Fibroblast of skin of left biceps (primary cell): ENCODE results near the gene EPAS1.

ENCODE experiments used
- DNase-seq, 2 experiments: peaks; one replicate each; pipeline ENCODE4 v3.0.0-alpha.2; 2013; ENCODE audit warnings: low read depth in 2 of 2

EPAS1 gene

DNA sequence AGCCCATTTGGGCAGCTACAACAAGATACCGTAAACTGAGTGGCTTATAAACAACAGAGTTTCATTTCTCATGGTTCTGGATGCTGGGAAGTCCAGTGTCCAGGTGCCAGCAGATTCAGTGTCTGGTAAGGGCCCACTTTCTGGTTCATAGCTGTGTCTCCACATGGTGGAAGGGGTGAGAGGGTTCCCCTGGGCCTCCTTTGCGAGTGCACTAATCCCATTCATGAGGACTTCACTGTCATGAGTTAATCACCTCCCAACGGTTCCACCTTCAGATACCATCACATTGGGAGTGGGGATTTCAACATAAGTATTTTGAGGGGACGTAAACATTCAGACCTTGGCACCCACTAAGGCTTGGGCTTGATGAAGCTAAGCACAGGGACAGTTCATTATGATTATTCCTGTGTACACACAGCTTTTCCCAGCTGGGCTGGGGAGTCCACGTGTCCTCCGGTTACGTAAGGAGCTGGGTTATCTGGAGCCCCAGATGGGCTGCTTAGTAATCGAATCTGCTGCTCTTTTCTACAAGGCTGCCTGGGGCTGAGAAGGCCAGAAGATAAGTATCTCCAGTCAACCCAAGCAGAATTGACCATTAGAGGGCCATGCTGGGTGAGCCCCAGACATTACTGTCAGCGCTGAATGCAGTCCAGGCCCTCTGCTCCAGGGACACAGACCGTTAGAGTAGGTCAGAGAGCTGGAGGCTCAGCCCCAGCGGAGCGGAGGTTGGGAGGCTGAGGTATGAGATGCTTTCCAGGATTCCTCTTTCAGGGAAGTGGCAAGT, 42.7 kb downstream of the EPAS1 start:
- no peak for DNase-seq

DNA sequence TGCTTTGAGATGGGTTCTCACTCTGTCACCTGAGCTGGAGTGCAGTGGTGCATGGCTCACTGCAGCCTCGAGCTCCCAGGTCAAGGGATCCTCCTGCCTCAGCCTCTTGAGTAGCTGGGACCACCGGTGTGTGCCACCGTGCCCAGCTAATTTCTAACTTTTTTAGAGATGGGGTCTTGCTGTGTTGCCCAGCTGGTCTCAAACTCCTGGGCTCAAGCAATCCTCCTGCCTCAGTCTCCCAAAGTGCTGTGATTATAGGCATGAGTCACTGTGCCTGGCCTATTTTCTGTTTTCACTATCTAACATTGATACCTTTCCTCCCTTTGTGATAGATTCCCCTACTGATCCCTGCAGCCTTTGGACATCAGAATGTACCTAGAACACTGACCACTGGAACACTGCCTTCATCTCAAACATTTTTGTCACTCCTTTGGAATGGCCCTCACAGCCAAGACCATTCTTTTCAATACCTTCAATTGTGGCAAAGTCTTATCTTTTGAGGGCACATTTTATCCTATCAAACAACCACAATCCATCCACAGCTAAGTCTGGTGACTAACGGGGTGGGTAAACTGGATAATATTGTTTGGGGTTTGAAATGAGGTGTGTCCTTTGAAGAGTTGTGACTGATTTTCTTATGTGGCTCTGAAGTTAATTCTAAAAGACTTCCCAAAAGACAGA, 43.7 kb downstream of the EPAS1 start:
- no peak for DNase-seq

GRCh38 chr2:46342566-46343315, 45.5 kb downstream of the EPAS1 start:
- DNase-seq, result no peak

DNA sequence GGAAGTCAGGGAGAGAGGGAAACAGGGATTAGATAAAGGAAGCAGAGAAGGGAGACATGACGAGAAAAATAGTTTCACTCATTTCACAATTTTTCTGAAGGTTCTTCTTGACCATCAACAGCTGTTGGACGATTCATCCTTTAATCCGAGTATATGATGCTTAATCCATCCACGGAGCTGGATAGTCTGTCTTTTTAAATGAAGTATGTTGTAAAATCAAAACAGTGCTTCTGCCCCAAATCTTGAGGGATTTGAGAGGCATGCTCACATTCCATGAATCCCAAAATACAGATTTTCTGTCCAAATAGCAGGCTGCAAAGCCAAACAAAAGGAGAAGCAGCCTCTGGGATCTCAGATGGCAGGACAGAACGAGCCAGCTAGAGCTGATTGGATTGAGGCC, 47.5 kb downstream of the EPAS1 start:
- DNase-seq, result no peak

GRCh38 chr2:46345775-46346174, 48.6 kb downstream of the EPAS1 start:
- no peak for DNase-seq

DNA sequence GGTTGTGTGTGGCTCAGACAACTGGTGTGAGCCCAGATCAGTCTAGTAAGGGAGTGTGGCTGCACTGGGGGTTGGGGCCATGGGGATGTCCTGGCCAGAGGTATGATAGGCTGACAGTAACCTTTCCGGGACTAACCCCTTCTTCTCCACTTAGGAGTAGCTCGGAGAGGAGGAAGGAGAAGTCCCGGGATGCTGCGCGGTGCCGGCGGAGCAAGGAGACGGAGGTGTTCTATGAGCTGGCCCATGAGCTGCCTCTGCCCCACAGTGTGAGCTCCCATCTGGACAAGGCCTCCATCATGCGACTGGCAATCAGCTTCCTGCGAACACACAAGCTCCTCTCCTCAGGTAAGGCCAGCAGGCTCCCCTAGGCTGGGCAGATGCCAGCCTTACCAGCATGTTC, 49.5 kb downstream of the EPAS1 start:
- no peak for DNase-seq

- DNase-seq, result no peak
These were observed 50.6 kb downstream of the EPAS1 start for GRCh38 chr2:46347648-46348280.

DNA sequence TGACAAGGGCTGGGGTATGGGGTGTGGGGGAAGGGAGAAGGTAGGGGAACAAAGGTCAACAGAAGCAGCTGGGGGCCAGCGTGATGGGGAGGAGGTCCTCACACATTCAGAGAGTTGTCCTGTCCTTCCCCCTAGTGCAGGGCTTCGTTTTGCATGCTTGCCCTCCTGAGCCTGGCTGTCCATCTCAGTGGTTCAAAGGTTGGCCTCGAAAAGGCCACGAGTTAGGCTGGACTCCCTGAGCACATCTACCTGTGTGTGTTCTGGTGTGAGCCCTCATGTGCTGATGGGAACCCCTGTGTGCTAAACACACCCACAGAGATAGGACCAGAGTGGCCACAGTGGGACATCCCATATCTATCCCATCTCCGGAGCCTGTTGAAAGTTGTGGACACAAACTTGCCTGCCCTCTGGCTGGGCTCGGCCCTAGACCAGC, 51.9 kb downstream of the EPAS1 start:
- no peak for DNase-seq

DNA sequence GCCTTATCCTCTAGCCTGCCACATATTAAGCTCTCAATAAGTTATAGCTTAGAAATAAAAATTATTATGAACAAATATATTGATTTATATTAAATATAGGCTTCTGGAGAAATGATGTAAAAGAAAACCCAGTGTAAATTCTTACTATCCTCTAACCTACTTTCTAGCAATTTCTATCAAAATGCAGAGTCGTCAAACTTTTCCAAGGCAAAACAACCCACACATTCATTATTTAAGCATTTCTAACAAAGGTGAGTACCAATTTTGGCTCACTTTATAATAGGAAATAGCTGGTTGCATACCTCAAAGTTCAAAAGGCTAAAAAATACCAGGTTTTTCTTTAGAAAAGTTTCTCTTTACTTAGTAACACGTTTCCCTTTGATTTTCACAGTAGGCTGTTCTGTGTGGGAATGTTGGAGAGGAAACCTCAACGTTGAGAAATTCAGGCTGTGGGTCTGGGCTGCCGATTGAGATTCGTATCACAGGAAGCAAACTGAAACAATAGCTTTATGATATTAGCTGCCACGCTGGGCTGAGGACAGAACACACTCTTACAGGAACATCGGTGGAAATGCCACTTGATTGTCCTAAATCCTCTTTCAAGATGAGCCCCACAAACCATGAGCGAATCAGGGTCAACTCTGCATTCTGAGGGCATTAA, 53.0 kb downstream of the EPAS1 start:
- DNase-seq, result no peak

GRCh38 chr2:46351098-46351749, 54.0 kb downstream of the EPAS1 start:
- DNase-seq, result no peak

DNA sequence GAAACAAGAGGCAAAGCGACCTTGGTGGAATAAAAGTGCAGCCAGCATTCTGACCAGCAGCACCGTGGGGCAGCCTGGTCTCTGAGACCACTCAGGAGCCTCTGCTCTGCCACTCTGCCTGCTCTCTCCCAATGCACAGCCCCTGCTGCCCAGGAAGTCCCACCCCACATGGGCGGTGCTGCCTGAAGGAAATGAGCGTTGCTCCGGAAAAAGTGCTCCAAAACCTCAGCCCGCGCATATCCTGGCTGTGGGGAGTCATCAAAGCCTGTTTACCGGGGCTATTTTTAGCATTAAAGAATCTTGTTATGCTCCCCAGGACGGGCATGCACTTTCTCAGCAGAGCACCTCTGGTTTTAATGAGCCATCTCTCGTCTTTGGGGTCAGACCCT, 54.5 kb downstream of the EPAS1 start:
- no peak for DNase-seq

- DNase-seq, result no peak
These were observed 55.4 kb downstream of the EPAS1 start for GRCh38 chr2:46352621-46353020.

- no peak for DNase-seq
These were observed 56.3 kb downstream of the EPAS1 start for GRCh38 chr2:46353509-46353908.

GRCh38 chr2:46355756-46356155, 58.5 kb downstream of the EPAS1 start:
- DNase-seq, result no peak

DNA sequence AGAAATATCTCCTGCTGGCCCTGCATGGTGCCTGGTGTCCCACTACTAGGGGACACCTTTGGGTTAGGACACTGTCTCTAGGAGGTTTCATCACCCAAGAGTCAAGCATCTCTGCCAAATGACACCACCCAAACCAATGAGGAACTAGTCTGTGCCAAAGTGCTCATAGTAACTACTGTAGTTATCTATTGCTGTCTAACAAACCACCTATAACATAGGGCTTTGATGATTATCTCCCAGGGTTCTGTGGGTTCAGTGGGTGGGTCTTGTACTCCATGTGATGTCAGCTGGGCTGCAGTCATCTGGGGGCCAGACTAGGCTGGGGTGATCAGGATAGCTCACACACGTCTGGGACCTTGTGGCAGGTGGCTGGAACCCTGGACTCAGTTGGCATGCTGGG, 59.8 kb downstream of the EPAS1 start:
- DNase-seq, result no peak

DNA sequence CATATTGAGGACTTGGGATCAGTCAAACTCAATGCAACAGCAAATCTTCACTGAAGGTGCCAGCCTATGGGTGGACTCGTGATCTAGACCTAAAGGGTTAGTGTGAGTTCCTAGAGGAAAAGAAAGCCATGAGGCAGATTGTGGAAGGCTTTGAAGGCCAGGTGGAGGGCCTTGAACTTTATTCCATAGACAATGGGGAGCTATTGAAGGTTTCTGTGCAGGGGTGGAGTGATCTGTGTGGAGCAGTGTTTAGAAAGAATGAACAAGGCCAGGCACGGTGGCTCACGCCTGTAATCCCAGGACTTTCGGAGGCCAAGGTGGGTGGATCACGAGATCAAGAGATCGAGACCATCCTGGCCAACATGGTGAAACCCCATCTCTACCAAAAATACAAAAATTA, 61.5 kb downstream of the EPAS1 start:
- no peak for DNase-seq

- no peak for DNase-seq
These were observed 63.1 kb downstream of the EPAS1 start for GRCh38 chr2:46360303-46360702.

GRCh38 chr2:46361920-46362666, 64.9 kb downstream of the EPAS1 start:
- no peak for DNase-seq

GRCh38 chr2:46362667-46363012, 65.4 kb downstream of the EPAS1 start:
- no peak for DNase-seq

DNA sequence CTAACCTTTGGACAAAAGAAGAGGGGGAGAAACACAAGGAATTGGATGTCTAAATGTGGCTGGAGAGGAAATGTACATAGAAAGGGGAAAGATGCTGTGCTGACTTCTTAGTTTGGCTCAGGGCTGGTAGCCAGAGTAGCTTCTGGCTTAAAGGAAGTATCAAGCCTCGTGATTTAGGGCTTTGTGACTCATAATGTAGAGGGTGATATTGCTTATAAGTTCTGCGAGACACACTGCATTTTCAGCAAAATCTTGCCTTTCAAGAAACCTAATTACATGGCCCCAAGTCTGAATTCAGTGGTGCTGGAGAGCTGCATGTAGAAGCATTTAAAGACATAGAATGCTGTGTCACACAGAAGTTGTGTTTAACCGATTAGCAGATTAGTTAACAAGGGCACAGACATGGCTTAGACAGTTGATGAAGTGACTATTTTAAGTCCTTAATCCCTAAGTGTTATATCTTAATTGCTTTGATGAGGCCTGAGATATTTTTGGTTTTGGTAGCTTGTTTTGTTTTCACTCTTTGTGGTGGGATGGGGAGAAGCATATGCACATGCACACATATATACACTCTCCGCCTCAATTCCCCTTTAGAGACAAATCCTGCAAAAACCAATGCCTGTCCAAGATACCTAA, 66.4 kb downstream of the EPAS1 start:
- peak in 1 of 2 experiments; percentile 30 for DNase-seq
